ENCODE results near the gene WIPI1. TPM values are rescaled to one million over a fixed set of nuclear protein-coding genes. Genes with fewer than 3 reads are reported as not detected.

Gene WIPI1
- total RNA-seq, 3 donors from 2014 or later (not counting 1 experiment from before 2014, with no cell fraction given), result 29.0 to 41.4 (median 32.0) TPM

- WGBS (ENCODE audit: insufficient coverage), result no CpG with 5 or more reads among the region's 1 CpG
- no peak overlapping the region for H3K4me3 Mint-ChIP-seq
- peaks cover 14% of the 10 kb centered on the region for H3K36me3 Mint-ChIP-seq
- peak overlapping the region in 1 of 2 donors; percentile 21 for H3K27ac Mint-ChIP-seq
- no peaks in the 10 kb centered on the region for H3K9me3 ChIP-seq (ENCODE audit: control insufficient read depth, insufficient read depth, low read length)
- H3K4me1 Mint-ChIP-seq, result peaks cover 15 to 24% of the 10 kb centered on the region in 2 donors
- TF ChIP-seq CTCF (IDR thresholded peaks at IDR 0.05), result no peak
- peaks cover 9% of the 10 kb centered on the region for H3K4me1 ChIP-seq (ENCODE audit: control insufficient read depth, insufficient read depth, low read length)
- DNase-seq, result no peak
- no peak overlapping the region for H3K4me3 ChIP-seq (ENCODE audit: low read length)
- ATAC-seq, result no peak
- no peaks in the 10 kb centered on the region for H3K27me3 ChIP-seq (ENCODE audit: control insufficient read depth, insufficient read depth, low read length)
- intact Hi-C loops (cut with micrococcal nuclease), result no loop called here
- no peaks in the 10 kb centered on the region for H3K27me3 Mint-ChIP-seq (ENCODE audit: low read depth in 2 of 2)
- H3K27ac ChIP-seq (ENCODE audit: low read length), result no peak overlapping the region
- no peaks in the 10 kb centered on the region for H3K9me3 Mint-ChIP-seq
- H3K36me3 ChIP-seq (ENCODE audit: control insufficient read depth, insufficient read depth, low read length), result peaks cover 4% of the 10 kb centered on the region
Measured at GRCh38 chr17:68403122-68403521, 54.2 kb downstream of the WIPI1 start.

GRCh38 chr17:68401288-68401687 lies 56.0 kb downstream of the WIPI1 start:
- no peaks in the 10 kb centered on the region for H3K36me3 Mint-ChIP-seq
- H3K27ac Mint-ChIP-seq, result no peak overlapping the region
- H3K4me3 ChIP-seq (ENCODE audit: low read length), result no peak overlapping the region
- peaks cover 15% of the 10 kb centered on the region for H3K4me1 ChIP-seq (ENCODE audit: control insufficient read depth, insufficient read depth, low read length)
- no peak overlapping the region for H3K4me3 Mint-ChIP-seq
- TF ChIP-seq CTCF (IDR thresholded peaks at IDR 0.05), result no peak
- WGBS (ENCODE audit: insufficient coverage), result 95% methylated on average over 7 of the region's 7 CpGs
- H3K9me3 ChIP-seq (ENCODE audit: control insufficient read depth, insufficient read depth, low read length), result no peaks in the 10 kb centered on the region
- peaks cover 4% of the 10 kb centered on the region for H3K36me3 ChIP-seq (ENCODE audit: control insufficient read depth, insufficient read depth, low read length)
- DNase-seq (no peak), ATAC-seq (no peak)
- H3K4me1 Mint-ChIP-seq, result peaks cover 21 to 23% of the 10 kb centered on the region in 2 donors
- no peaks in the 10 kb centered on the region for H3K27me3 Mint-ChIP-seq (ENCODE audit: low read depth in 2 of 2)
- no peaks in the 10 kb centered on the region for H3K27me3 ChIP-seq (ENCODE audit: control insufficient read depth, insufficient read depth, low read length)
- H3K27ac ChIP-seq (ENCODE audit: low read length), result no peak overlapping the region
- intact Hi-C loops (cut with micrococcal nuclease), result no loop called here
- H3K9me3 Mint-ChIP-seq, result no peaks in the 10 kb centered on the region

- ATAC-seq, result no peak
- no peak for TF ChIP-seq CTCF (IDR thresholded peaks at IDR 0.05)
- Histone ChIP-seq H3K36me3 (ENCODE audit: control insufficient read depth, insufficient read depth, low read length) (peaks cover 4% of the 10 kb centered on the region), H3K4me3 (ENCODE audit: low read length) (no peak overlapping the region), H3K9me3 (ENCODE audit: control insufficient read depth, insufficient read depth, low read length) (peaks cover 2% of the 10 kb centered on the region), H3K27ac (ENCODE audit: low read length) (no peak overlapping the region), H3K27me3 (ENCODE audit: control insufficient read depth, insufficient read depth, low read length) (no peaks in the 10 kb centered on the region), H3K4me1 (ENCODE audit: control insufficient read depth, insufficient read depth, low read length) (peaks cover 15% of the 10 kb centered on the region)
- H3K36me3 Mint-ChIP-seq, result no peaks in the 10 kb centered on the region
- no peak overlapping the region for H3K4me3 Mint-ChIP-seq
- no peak for DNase-seq
- intact Hi-C loops (cut with micrococcal nuclease), result no loop called here
- H3K4me1 Mint-ChIP-seq, result peaks cover 21 to 25% of the 10 kb centered on the region in 2 donors
- WGBS (ENCODE audit: insufficient coverage), result 91% methylated on average over 4 of the region's 4 CpGs
- no peaks in the 10 kb centered on the region for H3K27me3 Mint-ChIP-seq (ENCODE audit: low read depth in 2 of 2)
- H3K27ac Mint-ChIP-seq, result no peak overlapping the region
- H3K9me3 Mint-ChIP-seq, result no peaks in the 10 kb centered on the region
Measured at GRCh38 chr17:68400404-68400735, 56.9 kb downstream of the WIPI1 start.
